ENCODE results near the gene ATP5ME.
"Not testable (repeated sequence)": the region's sequence is repeated elsewhere in the genome, so short reads cannot be mapped to it uniquely, and the experiment has no call there.

The ATP5ME gene

GRCh38 chr4:712093-712492, 38.0 kb upstream of the ATP5ME start:
- Histone ChIP-seq H3K36me3 (ENCODE audit: insufficient read depth, low read length) (peaks cover 18% of the 10 kb centered on the region), H3K9ac (ENCODE audit: low read depth, low read length) (no peak overlapping the region), H3K4me1 (ENCODE audit: insufficient read depth, low read length) (0 out of 2 replicates have a peak, but pooled peaks cover under 1% of the 10 kb centered on the region), H3K4me3 (ENCODE audit: low read length) (no peak overlapping the region), H3K27me3 (ENCODE audit: insufficient read depth, low read length) (no peaks in the 10 kb centered on the region), H3K27ac (ENCODE audit: low read depth, low read length) (no peak overlapping the region), H3K9me3 (ENCODE audit: insufficient read depth, low read depth, low read length) (no peaks in the 10 kb centered on the region)
- WGBS: 84% methylated on average over 3 of the region's 3 CpGs

DNA sequence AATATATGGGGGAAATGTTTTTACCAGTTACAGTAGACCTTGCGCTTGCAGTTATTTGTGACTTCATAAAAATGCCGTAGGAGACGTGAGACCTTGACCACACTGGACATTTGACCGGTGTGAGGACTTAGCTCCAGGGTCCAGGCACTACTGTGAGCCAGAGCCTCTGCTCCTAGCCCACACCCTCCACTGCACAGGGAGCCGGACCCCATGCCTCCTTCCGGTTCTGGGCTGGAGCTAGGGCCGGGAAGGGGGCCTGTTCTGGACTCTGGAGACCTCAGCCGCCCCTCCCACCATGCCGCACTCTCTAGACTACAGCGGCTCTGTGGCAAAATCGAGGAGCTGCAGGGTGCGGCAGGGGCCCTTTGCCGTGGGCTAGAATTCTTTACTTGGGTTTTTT, 36.8 kb upstream of the ATP5ME start:
- H3K27ac ChIP-seq (ENCODE audit: low read depth, low read length): no peak overlapping the region

DNA sequence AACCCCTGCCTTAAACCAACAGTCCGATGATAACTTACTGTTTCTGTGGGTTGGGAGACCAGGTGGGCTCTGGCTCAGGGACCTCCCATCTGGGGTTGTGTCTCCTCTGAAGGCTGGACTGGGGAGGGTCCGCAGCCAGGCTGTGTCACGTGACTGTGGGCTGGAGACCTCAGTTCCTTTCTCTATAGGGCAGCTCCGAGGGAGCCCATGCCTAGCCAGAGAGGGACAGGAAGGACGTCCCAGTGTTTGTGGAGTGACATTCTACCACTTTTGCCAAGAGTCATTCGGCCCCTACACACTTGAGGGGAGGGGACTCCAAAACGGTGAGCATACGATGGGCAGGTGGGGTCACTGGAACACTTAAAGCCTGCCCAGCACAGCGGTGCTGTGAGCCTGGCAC, 36.0 kb upstream of the ATP5ME start:
- H3K27me3 ChIP-seq (ENCODE audit: insufficient read depth, low read length): peaks cover 1% of the 10 kb centered on the region; the same call in 1 of the 2 replicates
- H3K4me1 ChIP-seq (ENCODE audit: insufficient read depth, low read length): 0 out of 2 replicates have a peak, but pooled peaks cover 4% of the 10 kb centered on the region
- no peak overlapping the region for H3K27ac ChIP-seq (ENCODE audit: low read depth, low read length)
- H3K36me3 ChIP-seq (ENCODE audit: insufficient read depth, low read length): peaks cover 18% of the 10 kb centered on the region
- no peaks in the 10 kb centered on the region for H3K9me3 ChIP-seq (ENCODE audit: insufficient read depth, low read depth, low read length)
- WGBS: 90% methylated on average over 9 of the region's 9 CpGs
- H3K9ac ChIP-seq (ENCODE audit: low read depth, low read length): no peak overlapping the region
- H3K4me3 ChIP-seq (ENCODE audit: low read length): no peak overlapping the region

More for the DNA sequence above, 36.8 kb upstream of the ATP5ME start:
- Histone ChIP-seq H3K36me3 (ENCODE audit: insufficient read depth, low read length) (peaks cover 18% of the 10 kb centered on the region), H3K27me3 (ENCODE audit: insufficient read depth, low read length) (no peaks in the 10 kb centered on the region), H3K4me1 (ENCODE audit: insufficient read depth, low read length) (0 out of 2 replicates have a peak, but pooled peaks cover 4% of the 10 kb centered on the region), H3K9me3 (ENCODE audit: insufficient read depth, low read depth, low read length) (no peaks in the 10 kb centered on the region), H3K9ac (ENCODE audit: low read depth, low read length) (no peak overlapping the region), H3K4me3 (ENCODE audit: low read length) (no peak overlapping the region)
- 96% methylated on average over 13 of the region's 13 CpGs for WGBS

DNA sequence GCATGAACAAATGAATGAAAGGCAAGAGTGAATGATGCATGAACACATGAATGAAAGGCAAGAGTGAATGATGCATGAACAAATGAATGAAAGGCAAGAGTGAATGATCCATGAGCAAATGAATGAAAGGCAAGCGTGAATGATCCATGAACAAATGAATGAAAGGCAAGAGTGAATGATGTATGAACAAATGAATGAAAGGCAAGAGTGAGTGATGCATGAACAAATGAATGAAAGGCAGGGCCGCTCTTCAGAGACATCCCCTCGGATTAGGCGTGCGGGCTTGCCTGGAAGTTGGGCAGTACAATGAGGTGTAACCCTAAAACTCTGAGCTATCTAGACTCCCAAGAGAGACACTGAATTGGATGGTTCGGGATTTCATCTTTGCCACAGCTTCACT, 35.3 kb upstream of the ATP5ME start:
- Histone ChIP-seq H3K27ac (ENCODE audit: low read depth, low read length) (no peak overlapping the region), H3K9ac (ENCODE audit: low read depth, low read length) (no peak overlapping the region), H3K27me3 (ENCODE audit: insufficient read depth, low read length) (peaks cover 8% of the 10 kb centered on the region; the same call in 1 of the 2 replicates), H3K4me3 (ENCODE audit: low read length) (no peak overlapping the region), H3K9me3 (ENCODE audit: insufficient read depth, low read depth, low read length) (no peaks in the 10 kb centered on the region), H3K36me3 (ENCODE audit: insufficient read depth, low read length) (peaks cover 18% of the 10 kb centered on the region), H3K4me1 (ENCODE audit: insufficient read depth, low read length) (0 out of 2 replicates have a peak, but pooled peaks cover 4% of the 10 kb centered on the region)
- WGBS: 97% methylated on average over 6 of the region's 6 CpGs

GRCh38 chr4:708631-708933, 34.5 kb upstream of the ATP5ME start:
- Histone ChIP-seq H3K4me3 (ENCODE audit: low read length) (no peak overlapping the region), H3K9me3 (ENCODE audit: insufficient read depth, low read depth, low read length) (no peaks in the 10 kb centered on the region), H3K27ac (ENCODE audit: low read depth, low read length) (no peak overlapping the region), H3K27me3 (ENCODE audit: insufficient read depth, low read length) (peaks cover 8% of the 10 kb centered on the region; the same call in 1 of the 2 replicates), H3K9ac (ENCODE audit: low read depth, low read length) (no peak overlapping the region), H3K36me3 (ENCODE audit: insufficient read depth, low read length) (peaks cover 14% of the 10 kb centered on the region), H3K4me1 (ENCODE audit: insufficient read depth, low read length) (0 out of 2 replicates have a peak, but pooled peaks cover 4% of the 10 kb centered on the region)
- 94% methylated on average over 5 of the region's 6 CpGs for WGBS

DNA sequence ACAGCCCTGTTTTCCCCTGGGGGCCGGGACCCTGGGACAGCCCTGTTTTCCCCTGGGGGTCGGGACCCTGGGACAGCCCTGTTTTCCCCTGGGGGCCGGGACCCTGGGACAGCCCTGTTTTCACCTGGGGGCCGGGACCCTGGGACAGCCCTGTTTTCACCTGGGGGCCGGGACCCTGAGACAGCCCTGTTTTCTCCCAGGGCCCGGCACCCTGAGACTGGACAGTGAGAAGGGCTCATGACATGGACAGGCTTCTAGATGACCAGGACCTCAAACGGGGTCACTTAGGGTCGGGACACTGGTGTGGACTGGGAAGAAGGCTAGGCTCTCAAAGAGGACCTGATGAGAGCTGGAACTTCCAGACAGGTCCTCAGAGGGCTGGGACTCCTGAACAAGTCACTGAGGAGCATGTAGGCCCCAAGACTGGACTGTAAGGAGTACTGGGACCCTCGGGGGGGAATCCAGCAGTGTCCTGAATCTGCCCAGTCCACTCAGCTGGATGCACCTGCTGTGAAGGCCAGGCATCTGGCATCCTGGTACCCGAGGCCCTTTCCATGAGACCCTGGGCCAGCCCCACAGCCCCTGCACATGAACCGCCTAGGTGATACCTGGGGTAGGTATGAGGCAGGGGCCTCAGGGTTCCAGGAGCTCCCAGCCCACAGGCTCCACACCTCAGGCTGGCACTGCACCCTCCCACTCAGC, 34.0 kb upstream of the ATP5ME start:
- Histone ChIP-seq H3K36me3 (ENCODE audit: insufficient read depth, low read length) (peaks cover 14% of the 10 kb centered on the region), H3K27ac (ENCODE audit: low read depth, low read length) (no peak overlapping the region), H3K27me3 (ENCODE audit: insufficient read depth, low read length) (peaks cover 8% of the 10 kb centered on the region; the same call in 1 of the 2 replicates), H3K9me3 (ENCODE audit: insufficient read depth, low read depth, low read length) (no peaks in the 10 kb centered on the region), H3K4me1 (ENCODE audit: insufficient read depth, low read length) (0 out of 2 replicates have a peak, but pooled peaks cover 4% of the 10 kb centered on the region), H3K9ac (ENCODE audit: low read depth, low read length) (no peak overlapping the region), H3K4me3 (ENCODE audit: low read length) (no peak overlapping the region)
- WGBS: 93% methylated on average over 11 of the region's 11 CpGs

- no peak overlapping the region for H3K27ac ChIP-seq (ENCODE audit: low read depth, low read length)
Measured at GRCh38 chr4:706834-707598, 32.9 kb upstream of the ATP5ME start.

GRCh38 chr4:706083-706633, 32.1 kb upstream of the ATP5ME start:
- 4% methylated on average over 21 of the region's 21 CpGs for WGBS
- Histone ChIP-seq H3K4me3 (ENCODE audit: low read length) (peak overlapping the region; percentile 98), H3K9ac (ENCODE audit: low read depth, low read length) (peak overlapping the region; percentile 99), H3K36me3 (ENCODE audit: insufficient read depth, low read length) (peaks cover 14% of the 10 kb centered on the region), H3K27ac (ENCODE audit: low read depth, low read length) (peak overlapping the region; percentile 82)
- H3K4me1 ChIP-seq (ENCODE audit: insufficient read depth, low read length); H3K27me3 ChIP-seq (ENCODE audit: insufficient read depth, low read length); H3K9me3 ChIP-seq (ENCODE audit: insufficient read depth, low read depth, low read length): not testable (repeated sequence)

More at GRCh38 chr4:706834-707598, 32.9 kb upstream of the ATP5ME start:
- 77% methylated on average over 21 of the region's 21 CpGs for WGBS
- no peaks in the 10 kb centered on the region for H3K9me3 ChIP-seq (ENCODE audit: insufficient read depth, low read depth, low read length)
- peak overlapping the region; percentile 98 for H3K4me3 ChIP-seq (ENCODE audit: low read length)
- H3K36me3 ChIP-seq (ENCODE audit: insufficient read depth, low read length): peaks cover 14% of the 10 kb centered on the region
- 0 out of 2 replicates have a peak, but pooled peaks cover 4% of the 10 kb centered on the region for H3K4me1 ChIP-seq (ENCODE audit: insufficient read depth, low read length)
- peaks cover 8% of the 10 kb centered on the region; the same call in 1 of the 2 replicates for H3K27me3 ChIP-seq (ENCODE audit: insufficient read depth, low read length)
- peak overlapping the region; percentile 25 for H3K9ac ChIP-seq (ENCODE audit: low read depth, low read length)

DNA sequence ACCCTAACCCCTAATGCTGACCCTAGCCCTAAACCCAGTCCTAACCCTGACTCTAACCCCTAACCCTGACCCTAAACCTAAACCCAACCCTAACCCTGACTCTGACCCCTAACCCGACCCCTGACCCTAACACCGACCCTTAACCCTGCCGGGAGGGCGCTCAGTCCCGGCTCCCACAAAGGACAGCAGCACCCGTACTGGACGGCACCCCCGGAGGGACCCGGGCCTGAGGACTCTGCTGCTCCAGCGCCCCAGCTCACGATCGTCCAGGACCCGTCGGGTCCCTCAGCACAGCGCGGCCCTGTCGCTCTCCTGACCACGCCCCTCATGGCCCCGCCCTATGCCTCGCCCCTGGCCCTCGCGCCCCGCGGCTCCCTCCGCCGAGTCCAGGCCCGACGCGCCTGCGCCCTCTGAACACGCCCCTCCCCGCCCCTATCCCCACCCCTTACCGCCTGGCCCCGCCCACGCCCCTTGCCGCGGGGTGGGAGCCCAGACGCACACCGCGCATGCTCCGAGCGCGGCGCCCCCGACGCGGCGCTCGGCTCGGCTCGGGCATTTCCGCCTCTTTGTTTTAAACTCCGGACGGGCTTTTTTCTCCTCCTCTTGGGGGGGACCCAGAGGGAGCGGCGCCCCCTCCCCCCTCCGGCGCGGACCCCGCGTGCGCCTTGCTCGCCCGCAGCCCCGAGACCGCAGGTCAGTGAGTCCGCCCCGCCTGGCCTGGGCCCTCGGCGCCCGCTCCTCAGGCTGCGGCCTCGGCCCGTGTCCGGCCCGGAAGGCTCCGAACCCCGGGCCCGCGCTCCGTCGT, 31.4 kb upstream of the ATP5ME start, which contains the start of gene PCGF3:
Gene PCGF3 (plus strand): TSS at position 555 of the 805 bp plus-strand sequence. CDS start 27,849 bp downstream, outside the sequence.
- WGBS: 2% methylated on average over 81 of the region's 82 CpGs
- Histone ChIP-seq H3K27ac (ENCODE audit: low read depth, low read length) (peak within 1 kb of the TSS; percentile 82), H3K9me3 (ENCODE audit: insufficient read depth, low read depth, low read length) (no peaks in the 10 kb centered on the region), H3K36me3 (ENCODE audit: insufficient read depth, low read length) (peaks cover 10% of the 10 kb centered on the region), H3K27me3 (ENCODE audit: insufficient read depth, low read length) (peaks cover 8% of the 10 kb centered on the region; the same call in 1 of the 2 replicates), H3K4me3 (ENCODE audit: low read length) (peak within 1 kb of the TSS; percentile 98), H3K9ac (ENCODE audit: low read depth, low read length) (peak within 1 kb of the TSS; percentile 99), H3K4me1 (ENCODE audit: insufficient read depth, low read length) (0 out of 2 replicates have a peak, but pooled peaks cover 4% of the 10 kb centered on the region)

DNA sequence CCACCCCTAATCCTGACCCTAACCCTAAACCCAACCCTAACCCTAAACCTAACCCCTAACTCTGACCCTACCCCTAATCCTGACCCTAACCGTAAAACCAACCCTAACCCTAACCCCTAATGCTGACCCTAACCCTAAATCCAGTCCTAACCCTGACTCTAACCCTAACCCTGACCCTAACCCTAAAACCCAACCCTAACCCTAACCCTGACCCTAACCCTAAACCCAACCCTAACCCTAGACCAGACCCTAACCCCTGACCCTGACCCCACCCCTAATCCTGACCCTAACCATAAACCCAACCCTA, 30.8 kb upstream of the ATP5ME start:
- WGBS: 95% methylated on average over 1 of the region's 1 CpG
- H3K9me3 ChIP-seq (ENCODE audit: insufficient read depth, low read depth, low read length): no peaks in the 10 kb centered on the region
- peaks cover 8% of the 10 kb centered on the region; the same call in 1 of the 2 replicates for H3K27me3 ChIP-seq (ENCODE audit: insufficient read depth, low read length)
- H3K4me3 ChIP-seq (ENCODE audit: low read length): no peak overlapping the region; the same call in 1 of the 2 replicates
- 0 out of 2 replicates have a peak, but pooled peaks cover 4% of the 10 kb centered on the region for H3K36me3 ChIP-seq (ENCODE audit: insufficient read depth, low read length)
- no peak overlapping the region for H3K27ac ChIP-seq (ENCODE audit: low read depth, low read length)
- H3K9ac ChIP-seq (ENCODE audit: low read depth, low read length): no peak overlapping the region
- H3K4me1 ChIP-seq (ENCODE audit: insufficient read depth, low read length): 0 out of 2 replicates have a peak, but pooled peaks cover 4% of the 10 kb centered on the region

Data from HUES64 (cell line).